Measurements from ENCODE around the gene RPL35.

The RPL35 gene

DNA sequence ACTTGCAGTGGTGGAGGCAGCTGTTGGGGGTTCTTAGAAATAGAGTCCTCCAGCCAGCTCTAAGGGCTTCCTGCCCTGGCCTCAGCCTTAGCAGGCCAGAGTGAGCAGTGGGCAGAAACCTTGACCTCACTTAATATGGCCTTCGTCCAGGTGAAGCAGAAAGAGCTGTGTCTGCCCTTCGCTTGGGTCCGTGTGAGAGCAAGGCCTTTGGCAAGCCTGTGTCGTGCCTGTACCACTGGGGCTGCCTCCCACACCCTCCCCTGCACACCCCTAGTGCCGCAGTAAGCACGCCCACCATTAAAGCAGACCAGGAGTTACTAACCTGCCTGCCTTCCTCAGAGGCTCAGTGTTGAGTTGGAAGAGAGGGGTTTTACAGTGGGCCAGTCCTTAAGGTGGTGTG is 13.7 kb upstream of the RPL35 start:
- DNase-seq = no peak

DNA sequence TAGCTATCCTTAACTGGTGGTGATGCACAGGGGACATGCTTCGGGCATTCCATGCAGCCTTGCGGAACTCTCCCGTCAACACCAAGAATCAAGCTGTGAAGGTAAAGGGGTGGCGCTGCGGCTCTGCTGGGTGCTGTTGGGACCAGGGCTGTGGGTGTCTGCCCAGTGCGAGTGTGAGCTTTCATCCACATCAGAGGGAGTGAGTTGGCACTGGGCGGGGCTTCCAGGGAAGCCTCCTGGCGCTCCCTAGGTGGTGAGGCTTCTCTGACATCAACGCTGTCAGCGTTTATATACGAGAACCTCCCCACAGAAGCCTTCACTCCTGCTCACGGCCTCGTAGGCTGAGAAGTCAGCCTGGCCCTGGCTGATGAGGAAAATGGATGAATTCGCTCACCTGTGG is 11.9 kb upstream of the RPL35 start:
- DNase-seq = no peak

DNA sequence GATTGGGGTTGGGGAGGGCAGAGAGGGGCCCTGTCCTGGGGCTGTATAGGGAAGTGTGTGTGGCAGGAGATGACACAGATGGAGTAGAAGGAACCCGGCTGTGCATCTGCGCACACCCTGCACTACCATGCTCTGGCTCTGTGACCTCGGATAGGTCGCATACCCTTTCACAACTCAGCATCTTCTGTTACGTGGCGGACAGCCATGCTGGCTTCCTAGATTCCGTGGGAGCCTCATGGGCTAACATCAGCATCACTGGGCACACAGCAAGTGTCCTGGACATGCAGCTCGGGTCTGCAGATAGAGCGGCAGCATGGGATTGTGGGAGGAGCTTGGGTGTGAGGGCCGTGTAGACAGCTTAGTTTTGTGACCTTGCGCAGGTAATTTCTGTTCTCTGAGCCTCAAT is 9.4 kb upstream of the RPL35 start:
- no peak for DNase-seq

DNA sequence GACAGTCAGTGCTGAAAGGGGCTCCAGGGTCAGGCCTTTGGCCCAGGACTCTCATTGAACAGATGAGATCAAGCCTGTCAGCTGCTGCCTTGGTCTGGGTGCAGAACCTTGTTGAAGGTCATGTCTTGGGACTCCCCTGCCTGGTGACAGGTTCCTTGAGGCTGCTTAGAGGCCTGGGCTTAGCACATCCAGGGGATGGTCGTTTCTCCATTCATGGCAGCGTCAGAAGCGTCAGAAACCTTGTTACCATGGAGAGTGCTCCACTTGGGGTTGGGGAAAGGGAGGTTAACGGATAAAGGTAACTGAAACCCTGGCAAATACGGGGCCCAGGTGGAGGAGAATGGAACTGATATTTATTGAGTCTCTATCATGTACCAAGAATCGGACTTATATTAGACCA is 9.0 kb upstream of the RPL35 start:
- no peak for DNase-seq

DNA sequence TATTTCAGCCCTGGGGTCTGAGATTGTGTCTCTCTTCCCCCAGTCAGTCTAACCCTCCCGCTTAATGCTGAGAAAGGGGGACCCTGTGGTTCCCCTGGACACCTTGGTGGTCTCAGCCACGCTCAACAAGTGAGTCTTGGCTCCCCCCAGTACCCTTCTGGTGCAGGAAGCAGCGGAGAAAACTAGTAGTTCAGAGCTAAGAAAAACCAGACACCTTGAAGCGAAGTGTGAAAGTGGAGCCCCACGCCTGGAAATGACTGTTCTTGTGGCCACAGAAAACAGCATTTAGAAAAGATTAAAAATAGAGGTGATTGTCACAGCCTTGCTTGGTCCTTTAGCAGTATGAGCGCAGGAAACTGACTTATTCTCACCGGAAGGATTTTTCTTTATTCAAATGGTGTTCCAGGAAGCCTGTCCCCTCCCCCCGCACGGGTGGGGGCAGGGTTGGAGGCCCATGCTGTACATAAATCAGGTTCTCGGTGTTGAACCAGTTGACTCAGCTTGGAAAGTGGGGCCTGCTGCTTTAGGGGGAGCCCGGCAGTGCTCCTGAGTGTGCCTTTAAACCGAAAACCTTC is 8.3 kb upstream of the RPL35 start:
- DNase-seq = no peak

DNA sequence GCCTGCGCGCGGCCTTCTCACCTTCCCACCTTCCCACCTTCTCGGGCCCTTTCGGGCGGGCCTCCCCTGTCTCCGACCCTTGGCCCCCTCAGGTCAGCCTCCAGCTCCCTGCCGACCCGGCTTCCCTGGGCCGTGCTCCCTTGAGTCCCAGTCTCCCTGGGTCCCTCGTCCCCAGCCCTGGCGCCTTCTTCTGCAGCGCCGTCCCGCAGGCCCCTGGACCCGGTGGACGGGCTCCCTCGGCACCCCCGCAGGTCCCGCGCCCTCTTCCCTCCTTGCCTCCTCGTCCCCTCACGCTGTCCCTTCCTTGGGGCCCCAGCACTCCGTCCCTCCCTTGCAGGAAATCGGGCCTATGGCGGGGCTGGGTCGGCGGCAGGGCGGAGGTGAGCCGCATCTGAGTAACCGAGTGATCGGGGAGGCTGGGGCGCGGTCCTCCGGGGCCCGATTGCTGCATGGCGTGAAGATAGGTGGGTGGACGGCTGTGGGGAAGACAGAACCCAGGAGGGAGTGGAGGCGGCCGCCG is 7.8 kb upstream of the RPL35 start:
- DNase-seq = no peak

DNA sequence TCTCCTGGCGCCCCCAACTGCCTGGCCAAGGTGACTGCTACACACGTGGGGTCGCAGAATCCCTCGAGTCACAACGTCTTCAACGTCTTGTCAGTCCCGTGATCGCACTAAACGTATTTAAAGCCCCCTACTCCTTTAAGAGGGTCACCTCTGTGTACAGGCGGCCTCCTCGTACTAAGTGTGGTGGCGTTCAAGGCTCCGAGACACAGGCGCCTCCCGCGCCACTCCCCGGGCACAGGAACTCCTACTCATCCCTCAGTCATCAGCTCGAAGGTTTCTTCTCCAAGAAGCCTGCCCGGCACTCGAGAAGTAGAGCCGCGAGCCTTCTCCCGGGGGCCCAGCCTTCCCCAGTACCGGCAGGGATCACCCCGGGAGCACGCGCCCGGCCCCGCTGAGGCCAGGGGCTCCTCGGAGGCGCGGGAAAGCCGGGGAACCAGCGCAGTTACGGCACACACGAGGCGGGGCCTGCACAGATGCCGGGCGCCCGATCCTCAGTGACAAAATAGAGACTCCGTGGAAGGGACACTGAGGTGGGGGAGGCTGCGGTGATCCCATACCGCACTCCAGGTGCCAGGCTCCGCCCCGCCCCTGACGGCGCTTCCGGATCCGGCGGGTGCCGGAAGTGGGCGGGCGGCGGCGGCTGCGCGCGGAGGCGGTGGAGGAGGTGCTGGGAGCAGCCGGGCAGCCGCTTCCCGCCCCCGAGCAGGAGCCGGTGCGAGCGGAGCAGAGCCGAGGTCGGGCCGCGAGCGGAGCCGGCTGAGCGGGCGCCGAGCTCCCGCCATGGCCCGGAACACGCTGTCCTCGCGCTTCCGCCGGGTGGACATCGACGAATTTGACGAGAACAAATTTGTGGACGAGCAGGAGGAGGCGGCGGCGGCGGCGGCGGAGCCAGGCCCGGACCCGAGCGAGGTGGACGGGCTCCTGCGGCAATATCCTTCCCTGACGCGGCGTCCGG is 7.0 kb upstream of the RPL35 start:
- peak; percentile 85 for DNase-seq

DNA sequence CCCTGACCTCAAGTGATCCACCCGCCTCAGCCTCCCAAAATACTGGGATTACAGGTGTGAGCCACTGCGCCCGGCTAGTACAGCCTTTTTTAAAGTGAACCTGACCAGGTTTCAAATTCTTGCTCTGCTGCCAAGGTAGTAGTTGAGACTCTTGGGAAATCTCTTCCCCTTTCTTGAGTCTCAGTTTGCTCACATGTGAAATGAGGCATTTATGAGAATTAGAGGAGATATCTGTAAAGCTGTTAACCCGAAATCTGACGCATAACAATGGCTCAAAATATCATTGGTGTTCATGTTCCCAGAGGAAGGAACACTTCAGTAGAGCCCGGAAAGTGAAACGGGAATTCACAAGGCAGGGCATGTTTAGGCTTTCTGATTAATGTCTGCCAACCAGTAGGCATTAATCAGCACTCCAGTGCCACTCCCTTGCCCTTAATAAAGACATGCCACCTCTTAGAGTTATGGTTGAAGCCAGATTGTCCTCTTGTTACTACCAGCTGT is 1.7 kb upstream of the RPL35 start:
- no peak for DNase-seq

DNA sequence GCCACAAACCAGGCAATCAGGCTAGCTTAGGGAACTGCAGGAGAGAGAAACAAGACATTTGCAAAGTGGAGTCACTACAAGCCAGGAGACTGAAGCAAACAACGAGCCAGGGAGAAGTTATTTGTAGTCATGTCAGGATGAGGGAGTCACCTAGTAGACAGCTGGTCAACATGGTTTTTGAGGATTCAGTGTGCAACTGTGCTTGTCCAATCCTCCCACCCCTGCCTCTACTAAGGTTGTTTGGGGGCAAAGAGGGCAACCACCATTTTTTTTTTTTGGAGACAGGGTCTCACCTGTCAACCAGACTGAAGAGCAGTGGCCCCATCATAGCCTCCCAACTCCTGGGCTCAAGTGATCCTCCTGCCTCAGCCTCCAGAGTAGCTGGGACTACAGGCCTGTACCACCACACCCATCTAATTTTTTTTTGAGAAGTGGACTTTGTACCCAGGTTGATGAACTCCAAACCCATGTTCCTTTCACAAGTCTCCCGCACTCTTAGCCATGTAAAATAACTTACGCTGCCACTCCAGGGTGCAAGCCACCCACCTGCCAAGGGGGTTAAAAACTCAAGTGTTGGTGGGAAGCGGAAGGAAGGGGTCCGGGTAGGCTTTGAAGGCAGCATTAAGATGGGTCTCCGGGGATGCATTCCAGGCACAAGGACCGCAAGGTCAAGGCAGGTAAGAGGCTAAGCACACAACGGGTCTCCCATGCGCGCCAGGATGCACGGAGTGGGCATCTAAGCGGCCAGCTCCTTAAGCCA is 995 bp downstream of the RPL35 start:
- no peak for DNase-seq

DNA sequence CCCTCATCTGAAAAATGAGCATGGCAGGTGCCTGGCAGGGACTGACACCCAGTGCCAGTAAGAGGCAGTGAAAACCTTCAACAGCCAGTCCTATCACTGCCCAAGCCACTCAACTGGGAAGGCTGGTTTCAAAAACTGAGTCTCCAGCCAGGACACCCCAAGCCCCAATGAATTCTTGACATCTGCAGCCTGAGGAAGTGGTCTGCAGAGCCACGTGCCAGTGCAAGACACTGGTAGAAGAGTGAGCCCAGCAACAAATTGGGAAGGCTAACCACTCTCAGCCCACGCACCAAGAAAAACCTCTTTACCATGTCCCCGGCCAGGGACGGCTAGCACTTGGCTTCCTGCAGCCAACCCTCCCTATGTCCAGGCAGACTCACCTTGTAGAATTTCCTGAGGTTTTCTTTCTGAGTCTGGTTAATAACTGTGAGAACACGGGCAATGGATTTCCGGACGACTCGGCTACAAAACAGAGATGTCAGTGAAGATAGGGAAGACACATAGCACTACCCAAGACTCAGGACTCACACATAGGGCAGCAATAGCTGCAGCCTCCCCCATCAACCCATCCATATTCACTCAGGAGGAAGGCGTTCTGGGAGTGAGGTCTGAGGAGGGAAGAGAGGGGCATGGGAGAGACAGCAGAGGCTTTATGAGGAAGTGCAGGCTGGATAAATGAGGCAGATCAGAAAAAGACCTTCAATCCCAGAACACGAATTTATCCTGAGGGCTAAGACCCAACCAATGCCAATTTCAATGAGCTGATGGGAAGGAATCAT is 1.8 kb downstream of the RPL35 start:
- no peak for DNase-seq

DNA sequence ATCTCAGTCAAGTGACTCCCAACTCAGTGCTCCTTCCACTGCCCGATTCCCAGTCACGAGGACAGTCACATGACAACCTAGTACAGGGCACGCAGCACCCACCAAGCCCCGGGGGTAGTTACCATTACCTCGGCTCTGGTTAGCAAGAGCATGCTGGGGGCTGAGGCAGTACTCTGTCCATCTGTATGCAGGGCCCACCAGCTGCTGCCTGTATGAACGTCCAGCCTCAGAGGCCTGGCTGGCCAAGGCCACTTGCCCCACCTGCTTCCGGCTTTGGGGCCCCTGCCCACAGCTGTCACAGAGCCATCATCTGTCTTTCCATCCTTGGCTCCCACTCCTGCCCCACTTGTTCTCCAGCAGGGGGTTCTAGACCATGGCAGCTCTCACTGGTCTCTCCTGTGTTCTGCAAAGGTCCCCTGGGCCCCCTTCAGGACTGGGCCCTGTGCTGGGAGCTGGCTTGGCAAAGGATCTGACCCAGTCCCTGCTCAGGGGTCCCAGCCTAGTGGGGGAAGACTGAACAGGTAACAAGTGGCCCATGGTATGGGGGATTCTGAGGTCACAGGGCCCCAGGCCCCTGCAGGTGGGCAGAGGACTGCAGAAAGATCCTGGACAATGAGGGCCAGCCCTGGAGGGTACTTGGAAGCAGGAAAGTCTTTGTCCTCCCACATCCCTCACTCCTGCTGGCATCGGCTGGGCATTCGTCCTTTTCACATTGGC is 3.3 kb downstream of the RPL35 start:
- DNase-seq = no peak

DNA sequence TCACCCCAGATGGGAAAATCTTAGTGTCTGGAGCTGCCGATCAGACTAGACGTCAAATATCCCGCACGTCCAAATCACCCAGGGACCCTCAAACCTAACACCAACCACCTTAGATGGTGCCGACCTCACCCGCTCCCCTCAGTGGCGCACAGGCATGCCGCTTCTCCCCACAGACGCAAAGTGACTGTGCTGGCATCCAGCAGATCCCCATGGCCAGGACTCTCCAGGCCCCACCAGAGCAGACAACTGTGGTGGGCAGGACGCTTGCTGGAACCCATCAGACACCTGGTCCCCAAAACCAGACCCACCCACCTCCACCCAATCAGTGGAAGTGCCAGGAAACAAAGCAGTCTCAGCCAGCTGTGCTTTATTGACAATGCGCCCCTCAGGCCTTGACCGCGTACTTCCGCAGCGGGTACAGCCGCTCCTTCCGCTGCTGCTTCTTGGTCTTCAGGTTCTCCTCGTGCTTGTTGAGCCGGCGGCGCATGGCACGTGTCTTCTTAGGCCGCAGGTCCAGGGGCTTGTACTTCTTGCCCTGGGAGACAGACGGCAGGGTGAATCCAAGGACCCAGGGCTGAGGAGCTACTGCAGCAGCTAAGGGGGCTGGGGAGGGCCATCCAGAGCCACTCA is 4.1 kb downstream of the RPL35 start:
- no peak for DNase-seq

DNA sequence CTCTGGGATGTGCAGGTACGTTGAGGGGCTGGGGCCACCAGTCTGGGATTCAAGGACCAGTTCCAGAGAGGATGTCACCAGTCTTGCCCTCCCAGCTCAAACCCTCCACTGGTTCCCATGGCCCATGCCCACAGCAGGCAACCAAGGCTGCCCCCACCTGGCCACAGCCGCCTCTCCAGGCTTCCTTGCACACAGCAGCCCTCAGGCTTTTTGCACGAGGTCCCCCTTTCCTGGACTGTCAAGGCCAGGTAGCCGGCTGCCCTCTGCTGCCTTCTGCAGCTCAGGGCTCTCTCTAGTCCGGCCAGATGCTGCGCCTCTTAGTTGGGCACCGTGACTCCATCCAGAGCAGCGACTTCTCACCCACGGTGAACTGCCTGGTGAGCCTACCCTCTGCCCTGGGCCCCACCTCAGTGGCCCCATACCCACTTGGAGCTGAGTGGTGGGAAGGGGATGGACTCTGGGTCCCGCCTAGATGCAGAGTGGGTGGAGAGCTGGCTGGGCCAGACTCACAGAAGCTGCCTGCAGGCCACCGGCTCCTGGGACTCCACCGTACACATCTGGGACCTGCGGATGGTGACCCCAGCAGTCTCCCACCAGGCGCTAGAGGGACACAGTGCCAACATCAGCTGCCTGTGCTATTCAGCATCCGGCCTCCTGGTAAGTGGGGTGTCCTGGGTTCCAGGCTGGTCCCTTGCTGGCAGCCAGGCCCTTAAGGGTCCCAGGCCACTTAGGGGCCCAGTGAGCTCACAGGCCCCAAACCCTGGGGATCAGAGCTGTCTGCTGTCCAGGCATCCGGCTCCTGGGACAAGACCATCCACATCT is 5.6 kb downstream of the RPL35 start:
- DNase-seq = no peak

DNA sequence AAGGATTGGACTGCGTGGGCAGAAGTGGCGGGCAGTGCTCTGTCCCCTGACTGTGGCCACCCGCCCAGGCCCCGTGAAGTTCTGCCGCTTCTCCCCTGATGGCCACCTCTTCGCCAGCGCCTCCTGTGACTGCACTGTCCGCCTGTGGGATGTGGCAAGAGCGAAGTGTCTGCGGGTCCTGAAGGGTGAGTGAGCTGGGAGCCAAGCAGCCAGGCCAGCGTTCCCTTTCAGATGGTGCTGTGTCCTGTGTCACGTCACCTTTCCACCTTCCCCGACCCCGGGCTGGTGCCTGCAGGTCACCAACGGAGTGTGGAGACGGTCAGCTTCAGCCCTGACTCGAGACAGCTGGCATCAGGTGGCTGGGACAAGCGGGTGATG is 6.2 kb downstream of the RPL35 start:
- DNase-seq = no peak

DNA sequence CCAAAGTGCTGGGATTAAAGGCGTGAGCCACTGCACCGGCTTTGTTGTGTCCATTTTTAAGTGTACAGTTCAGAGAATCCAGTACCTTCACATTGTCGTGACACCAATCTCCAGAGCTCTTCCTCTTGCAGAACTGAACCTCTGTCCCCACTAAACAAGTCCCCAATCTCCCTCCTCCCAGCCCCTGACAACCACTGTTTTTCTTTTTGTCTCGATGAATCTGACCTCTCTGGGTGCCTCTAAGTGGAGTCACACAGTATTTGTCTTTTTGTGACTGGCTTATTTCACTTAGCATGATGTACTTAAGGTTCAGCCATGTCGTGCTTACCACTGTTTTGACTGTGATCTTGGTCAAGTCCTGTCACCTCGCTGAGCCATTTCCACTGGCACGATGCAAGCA is 6.9 kb downstream of the RPL35 start:
- no peak for DNase-seq

DNA sequence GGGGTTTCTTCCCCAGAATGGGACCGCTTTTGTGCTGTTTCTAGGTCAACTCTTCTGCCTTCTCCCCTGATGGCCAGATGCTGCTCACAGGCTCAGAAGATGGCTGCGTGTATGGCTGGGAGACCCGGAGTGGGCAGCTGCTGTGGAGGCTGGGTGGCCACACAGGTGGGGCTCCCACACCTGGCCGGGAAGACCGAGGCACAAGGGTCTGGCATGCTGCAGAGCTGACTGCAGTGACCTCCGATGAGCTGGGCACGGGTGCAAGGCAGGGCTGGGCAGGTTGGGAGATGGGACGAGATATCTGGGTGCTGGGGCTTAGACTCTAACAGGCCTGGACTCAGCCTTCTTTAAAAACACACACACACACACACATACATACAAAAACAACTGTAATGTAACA is 7.6 kb downstream of the RPL35 start:
- DNase-seq = no peak

DNA sequence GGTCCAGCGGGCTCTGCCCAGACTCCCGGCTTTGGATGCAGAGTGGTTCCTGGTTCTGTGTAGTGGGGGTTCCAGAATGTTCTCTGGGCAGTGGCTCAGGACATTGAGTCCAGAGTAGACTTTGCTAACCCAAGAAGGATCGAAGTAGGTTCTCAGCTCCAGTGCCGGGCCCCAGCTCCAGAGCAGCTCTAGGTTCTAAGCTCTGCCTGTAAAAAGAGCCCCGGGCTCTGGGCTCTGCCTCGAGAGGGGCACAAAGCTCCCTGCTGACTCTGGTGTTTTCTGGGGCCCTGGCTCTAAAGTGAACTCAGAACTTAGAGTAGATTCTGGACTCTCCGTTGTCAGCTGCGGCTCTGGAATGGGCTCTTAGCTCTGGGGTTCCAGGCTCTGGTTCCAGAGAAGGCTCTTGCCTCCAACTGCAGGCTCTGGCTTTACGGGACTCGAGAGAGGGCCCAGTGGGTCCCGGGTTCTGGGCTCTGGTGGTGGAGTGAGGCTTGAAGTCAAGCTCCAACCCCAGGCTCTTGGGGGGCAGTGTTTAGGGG is 8.1 kb downstream of the RPL35 start:
- DNase-seq = no peak

DNA sequence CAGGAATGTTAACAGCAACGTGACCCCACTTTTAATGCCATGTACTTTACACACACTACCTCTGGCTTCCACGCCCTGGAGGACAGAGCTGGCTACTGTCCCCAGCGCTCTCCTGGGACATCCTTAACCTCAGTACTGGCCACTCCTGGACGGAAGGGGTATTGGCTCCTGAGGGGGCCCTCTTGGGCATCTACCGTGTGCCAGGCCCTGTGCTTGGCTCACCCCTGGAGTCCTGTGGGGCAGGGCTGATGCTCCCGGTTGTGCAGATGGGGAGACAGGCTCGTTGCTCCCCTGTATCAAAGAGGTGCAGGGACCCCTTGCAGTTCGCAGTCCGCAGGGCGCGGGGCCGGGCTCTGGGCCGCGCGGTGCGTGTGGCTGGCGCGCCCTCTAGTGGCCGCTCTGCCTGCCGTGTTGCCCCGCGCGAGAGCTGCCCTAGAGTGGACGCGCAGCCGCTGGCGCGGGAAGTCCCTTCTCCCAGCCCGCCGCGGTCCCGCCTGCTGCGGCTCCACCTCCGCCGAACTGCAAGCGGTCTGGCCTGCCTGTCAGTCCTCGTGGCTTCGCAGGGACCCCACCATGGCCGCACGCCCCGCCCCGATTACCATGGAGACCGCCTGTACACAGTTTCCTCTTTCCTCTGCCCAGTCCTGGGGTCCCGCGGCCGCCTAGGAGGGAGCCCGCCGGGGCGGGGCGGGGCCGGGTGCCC is 8.8 kb downstream of the RPL35 start, which contains the start of gene WDR38:
Gene WDR38 (plus strand): TSS at position 632 of the 703 bp plus-strand sequence. CDS start 72 bp downstream, outside the sequence.
- DNase-seq = peak; percentile 78

DNA sequence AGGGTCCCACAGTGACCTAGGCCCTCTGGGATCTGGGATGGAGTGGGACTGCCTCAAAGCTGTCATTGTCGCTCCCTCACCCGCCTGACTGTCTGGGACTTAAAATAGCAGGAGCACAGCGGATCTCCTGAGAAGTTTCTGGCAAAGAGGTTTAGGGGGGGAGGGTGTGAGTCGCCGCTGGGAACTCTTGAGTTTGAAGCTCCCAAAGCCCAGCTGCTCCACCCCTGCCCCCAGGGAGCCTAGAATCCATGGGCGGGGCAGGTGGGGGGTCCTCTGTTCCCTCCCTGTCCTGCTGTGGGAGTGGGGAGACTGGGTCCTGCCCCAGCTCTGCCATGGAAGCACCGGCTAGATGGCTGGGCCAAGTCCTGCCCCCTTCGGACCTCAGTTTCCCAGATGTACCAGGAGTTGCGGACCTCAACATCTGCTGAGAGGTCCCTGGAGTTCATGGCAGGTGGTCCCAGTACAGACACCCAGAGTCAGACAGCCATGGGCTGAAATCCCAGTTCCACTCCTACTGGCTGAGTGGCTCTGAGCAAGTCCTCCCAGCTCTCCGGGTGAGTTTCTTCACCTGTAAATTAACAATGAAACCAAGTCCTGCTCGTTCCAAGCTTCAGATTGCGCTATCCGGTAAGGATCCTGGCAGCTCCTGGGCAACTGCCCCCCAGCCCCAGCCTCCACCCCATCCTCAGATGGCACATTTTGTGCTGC is 9.5 kb downstream of the RPL35 start:
- no peak for DNase-seq

All from midbrain (tissue), 1 donor.